HepG2 (cell line): ENCODE results near the gene GYS1. TPM values are rescaled to one million over a fixed set of nuclear protein-coding genes. Genes with fewer than 3 reads are reported as not detected.

ENCODE experiments used
- AGO1 ChIP-seq: fragments of 200-400 bp; formaldehyde crosslinking; IDR thresholded peaks from 2 replicates; pipeline ENCODE4 v1.6.1; 2017; ENCODE audit warnings: mild to moderate bottlenecking, low read depth, low read length, moderate library complexity; ENCODE audit not compliant: poor library complexity, severe bottlenecking
- ATF1 ChIP-seq: IDR thresholded peaks from 2 replicates; pipeline ENCODE4 v1.6.1; 2016; ENCODE audit warnings: mild to moderate bottlenecking, control low read depth
- CTCF ChIP-seq: sonication (generic); formaldehyde crosslinking; IDR thresholded peaks from 2 replicates; pipeline ENCODE4 v1.5.0; 2020; ENCODE audit warnings: mild to moderate bottlenecking, missing genetic modification reagents, moderate library complexity
- ETV6 ChIP-seq: sonication (generic); formaldehyde crosslinking; conservative IDR thresholded peaks from 2 replicates; pipeline ENCODE4 v1.4.0; 2020; ENCODE audit warnings: missing genetic modification reagents
- GATAD1 ChIP-seq: IDR thresholded peaks from 2 replicates; pipeline ENCODE4 v1.6.1; 2016; ENCODE audit warnings: missing genetic modification reagents, missing compliant biosample characterization
- HMGXB4 ChIP-seq, 2 experiments: sonication (generic) in 1 of 2; formaldehyde crosslinking in 1 of 2; IDR thresholded peaks; 2 replicates each; pipeline versions ENCODE4 v1.4.0 to v1.6.1; 2018 to 2020; ENCODE audit warnings: missing genetic modification reagents in 2 of 2, borderline replicate concordance in 1 of 2, low read depth in 1 of 2, mild to moderate bottlenecking in 1 of 2, missing biosample characterization in 1 of 2
- KDM2A ChIP-seq: sonication (generic); formaldehyde crosslinking; IDR thresholded peaks from 2 replicates; pipeline ENCODE4 v1.4.0; 2020; ENCODE audit warnings: low read depth, missing genetic modification reagents, borderline replicate concordance
- NCOR1 ChIP-seq: fragments of 200-600 bp; sonication (generic); IDR thresholded peaks from 2 replicates; pipeline ENCODE4 v1.7.0; 2017; ENCODE audit warnings: antibody characterized with exemption, low read length, borderline replicate concordance
- PITX1 ChIP-seq: sonication (generic); formaldehyde crosslinking; IDR thresholded peaks from 2 replicates; pipeline ENCODE4 v1.5.1; 2020; ENCODE audit warnings: mild to moderate bottlenecking, missing genetic modification reagents
- SAFB2 ChIP-seq: sonication (generic); formaldehyde crosslinking; IDR thresholded peaks from 2 replicates; pipeline ENCODE4 v1.5.1; 2020; ENCODE audit warnings: missing genetic modification reagents, low read depth, mild to moderate bottlenecking, borderline replicate concordance
- SIX4 ChIP-seq: sonication (generic); formaldehyde crosslinking; IDR thresholded peaks from 2 replicates; pipeline ENCODE4 v1.4.0; 2020; ENCODE audit warnings: missing genetic modification reagents
- SP1 ChIP-seq, 2 experiments: fragments of 450-650 bp in 1 of 2; sonication (generic) in 1 of 2; formaldehyde crosslinking in 1 of 2; IDR thresholded peaks; 2 replicates each; pipeline versions ENCODE4 v1.4.0 to v1.6.1; 2016 to 2020; ENCODE audit warnings: missing genetic modification reagents in 1 of 2
- THRA ChIP-seq: sonication (generic); formaldehyde crosslinking; IDR thresholded peaks from 2 replicates; pipeline ENCODE4 v1.4.0; 2020; ENCODE audit warnings: missing genetic modification reagents, borderline replicate concordance
- TRAFD1 ChIP-seq: sonication (generic); formaldehyde crosslinking; IDR thresholded peaks from 2 replicates; pipeline ENCODE4 v1.5.1; 2020; ENCODE audit warnings: missing genetic modification reagents, mild to moderate bottlenecking, borderline replicate concordance
- ZNF138 ChIP-seq: sonication (generic); formaldehyde crosslinking; IDR thresholded peaks from 2 replicates; pipeline ENCODE4 v1.5.0; 2020; ENCODE audit warnings: mild to moderate bottlenecking, low read depth, missing genetic modification reagents
- ZNF263 ChIP-seq: sonication (generic); formaldehyde crosslinking; IDR thresholded peaks from 2 replicates; pipeline ENCODE4 v1.4.0; 2020; ENCODE audit warnings: missing genetic modification reagents
- ZNF292 ChIP-seq: sonication (generic); formaldehyde crosslinking; IDR thresholded peaks from 2 replicates; pipeline ENCODE4 v1.8.1; 2022; ENCODE audit warnings: mild to moderate bottlenecking, low read depth, missing genetic modification reagents, borderline replicate concordance
- ZNF33A ChIP-seq: sonication (generic); formaldehyde crosslinking; IDR thresholded peaks from 2 replicates; pipeline ENCODE4 v1.5.1; 2020; ENCODE audit warnings: missing genetic modification reagents, mild to moderate bottlenecking, moderate library complexity, borderline replicate concordance
- ZNF619 ChIP-seq: sonication (generic); formaldehyde crosslinking; IDR thresholded peaks from 2 replicates; pipeline ENCODE4 v1.4.0; 2020; ENCODE audit warnings: mild to moderate bottlenecking, missing genetic modification reagents
- ZNF7 ChIP-seq: IDR thresholded peaks from 2 replicates; pipeline ENCODE4 v1.6.1; 2016; ENCODE audit warnings: missing biosample characterization, missing genetic modification reagents
- ZNF740 ChIP-seq: sonication (generic); formaldehyde crosslinking; IDR thresholded peaks from 2 replicates; pipeline ENCODE4 v1.4.0; 2020; ENCODE audit warnings: missing genetic modification reagents
- polyA plus RNA-seq, 8 experiments: library from polyadenylated mRNA; depleted of rRNA in 3 of 8; stranded (reverse) in 7 of 8; unstranded in 1 of 8; fragments of >200 nt; fragmentation: Illumina TruSeq in 4 of 8; extraction: Trizol in 4 of 8; gene quantifications; 2 replicates each; pipeline versions ENCODE4 v1.2.1 to v1.2.3, GENCODE V29; 2011 to 2016; ENCODE audit warnings: low read depth in 4 of 8, missing spikeins in 1 of 8, mixed read lengths in 1 of 8; ENCODE audit not compliant: insufficient read depth in 1 of 8
- total RNA-seq, 5 experiments: library from RNA; depleted of rRNA; stranded (reverse); fragments of >200 nt; fragmentation: Illumina TruSeq; extraction: Trizol; gene quantifications; 2 replicates each; pipeline ENCODE4 v1.2.3, GENCODE V29; 2016; ENCODE audit warnings: low read depth in 1 of 5

Gene GYS1
- total and polyA plus RNA-seq, 2 of the 13 experiments (the other 11 are each of a cell fraction or from before 2014, with no cell fraction given) = 18.4 to 42.1 TPM

- TF ChIP-seq TRAFD1 (no peak), ZNF138 (CRISPR knock-in tag) (0 out of 2 replicates have a peak, but pooled peaks have one; percentile 56), ZNF7 (CRISPR knock-in tag) (no peak), PITX1 (CRISPR knock-in tag) (peak; percentile 46), HMGXB4 (CRISPR knock-in tag; IDR thresholded peaks at IDR 0.05; ENCODE audit: borderline replicate concordance in 1 of 2, low read depth in 1 of 2) (peak; percentile 92 to 95), ZNF619 (peak; percentile 65; the same call in 1 of the 2 replicates), ZNF263 (CRISPR knock-in tag) (peak; percentile 67), ZNF292 (no peak), ATF1 (CRISPR knock-in tag) (peak; percentile 84), THRA (CRISPR knock-in tag) (0 out of 2 replicates have a peak, but pooled peaks have one; percentile 32), KDM2A (CRISPR knock-in tag) (peak; percentile 56), ETV6 (0 out of 2 replicates have a peak, but pooled peaks have one; percentile 45), NCOR1 (peak; percentile 40; the same call in 1 of the 2 replicates), SIX4 (CRISPR knock-in tag) (peak; percentile 11; the same call in 1 of the 2 replicates), ZNF33A (peak; percentile 86; the same call in 1 of the 2 replicates), SP1 (IDR thresholded peaks at IDR 0.05) (no peak), SP1 (CRISPR knock-in tag; IDR thresholded peaks at IDR 0.05) (peak; percentile 94), SAFB2 (CRISPR knock-in tag) (peak; percentile 69; the same call in 1 of the 2 replicates), GATAD1 (peak; percentile 94), ZNF740 (CRISPR knock-in tag) (peak; percentile 100), CTCF (CRISPR knock-in tag) (peak; percentile 93), AGO1 (peak; percentile 76)
These were observed at the start of gene GYS1, which contains the start of gene RUVBL2 (continued) for GRCh38 chr19:48993175-48994034.
